Measurements from ENCODE around the gene WNT8A.

GRCh38 chr5:138140268-138140667, 56.4 kb downstream of the WNT8A start:
- TF ChIP-seq CTCF (IDR thresholded peaks at IDR 0.05; ENCODE audit: insufficient read depth, low read depth, low read length) (no peak), EZH2 (IDR thresholded peaks at IDR 0.05; ENCODE audit: insufficient read depth, low read length) (no peak)
